Measurements from ENCODE around the gene ZNF695.
"Not testable (repeated sequence)": the region's sequence is repeated elsewhere in the genome, so short reads cannot be mapped to it uniquely, and the experiment has no call there.

ZNF695 gene

GRCh38 chr1:247007511-247008405 lies at the start of gene ZNF695:
Gene ZNF695 (minus strand): TSS chr1:247008057. CDS start chr1:247007908, 149 bp downstream.
- DNase-seq: peak; percentile 86 to 93

- DNase-seq: no peak
Observed at GRCh38 chr1:247056071-247056470, 48.2 kb upstream of the ZNF695 start.

- DNase-seq: no peak
Observed at GRCh38 chr1:247054992-247055415, 47.1 kb upstream of the ZNF695 start.

- DNase-seq: no peak
Observed at GRCh38 chr1:247047702-247048101, 39.8 kb upstream of the ZNF695 start.

- DNase-seq: no peak
Observed at GRCh38 chr1:247047260-247047659, 39.4 kb upstream of the ZNF695 start.

GRCh38 chr1:247043406-247043805 lies 35.5 kb upstream of the ZNF695 start:
- DNase-seq: no peak

- DNase-seq: no peak
Observed at GRCh38 chr1:247037511-247038320, 29.9 kb upstream of the ZNF695 start.

- not testable (repeated sequence) for DNase-seq
Observed at GRCh38 chr1:247032306-247032705, 24.4 kb upstream of the ZNF695 start.

- not testable (repeated sequence) for DNase-seq
Observed at GRCh38 chr1:247024658-247025057, 16.8 kb upstream of the ZNF695 start.

- DNase-seq: no peak
Observed at GRCh38 chr1:247013391-247013790, 5.5 kb upstream of the ZNF695 start.

- no peak for DNase-seq
Observed at GRCh38 chr1:247008406-247008799, 546 bp upstream of the ZNF695 start.

- not testable (repeated sequence) for DNase-seq
Observed at GRCh38 chr1:247004081-247004480, 3.8 kb downstream of the ZNF695 start.

- DNase-seq: no peak
Observed at GRCh38 chr1:246989901-246990300, 18.0 kb downstream of the ZNF695 start.

- DNase-seq: no peak
Observed at GRCh38 chr1:246988316-246988715, 19.5 kb downstream of the ZNF695 start.

- no peak for DNase-seq
Observed at GRCh38 chr1:246987083-246987690, 20.7 kb downstream of the ZNF695 start.

- no peak for DNase-seq
Observed at GRCh38 chr1:246978785-246979184, 29.1 kb downstream of the ZNF695 start.

GRCh38 chr1:246978281-246978680 lies 29.6 kb downstream of the ZNF695 start:
- DNase-seq: no peak

- DNase-seq: no peak
Observed at GRCh38 chr1:246971969-246972368, 35.9 kb downstream of the ZNF695 start.

GRCh38 chr1:246971090-246971721 lies 36.7 kb downstream of the ZNF695 start:
- DNase-seq: peak; percentile 35 to 44

- no peak for DNase-seq
Observed at GRCh38 chr1:246969621-246970020, 38.2 kb downstream of the ZNF695 start.

- no peak for DNase-seq
Observed at GRCh38 chr1:246966502-246966901, 41.4 kb downstream of the ZNF695 start.

- DNase-seq: no peak
Observed at GRCh38 chr1:246959944-246960693, 47.7 kb downstream of the ZNF695 start.
